ENCODE data around the gene NCKAP1. TPM values are rescaled to one million over a fixed set of nuclear protein-coding genes. Genes with fewer than 3 reads are reported as not detected.

NCKAP1 gene
- total and polyA plus RNA-seq, 2 experiments from 2014 or later: 81.7 to 90.4 TPM

GRCh38 chr2:182911813-182912517 lies 126.3 kb downstream of the NCKAP1 start:
- H3K27me3 ChIP-seq: no peaks in the 10 kb centered on the region
- H3K4me1 ChIP-seq (ENCODE audit: low read depth): peaks cover 27% of the 10 kb centered on the region
- no peak for TF ChIP-seq CTCF (IDR thresholded peaks at IDR 0.05; ENCODE audit: low read depth, low read length)
- H3K9me3 ChIP-seq (ENCODE audit: low read depth): no peaks in the 10 kb centered on the region
- DNase-seq (ENCODE audit: low read depth in 1 of 2, low spot score in 1 of 2): no peak
- peak overlapping the region; percentile 1 for H3K27ac ChIP-seq
- H3K4me3 ChIP-seq: no peak overlapping the region
- peaks cover 10% of the 10 kb centered on the region for H3K36me3 ChIP-seq

GRCh38 chr2:182910965-182911364 lies 127.3 kb downstream of the NCKAP1 start:
- peaks cover 25% of the 10 kb centered on the region for H3K4me1 ChIP-seq (ENCODE audit: low read depth)
- H3K27ac ChIP-seq: peak overlapping the region; percentile 17
- no peaks in the 10 kb centered on the region for H3K9me3 ChIP-seq (ENCODE audit: low read depth)
- no peak overlapping the region for H3K4me3 ChIP-seq
- no peak for DNase-seq (ENCODE audit: low read depth in 1 of 2, low spot score in 1 of 2)
- peaks cover 10% of the 10 kb centered on the region for H3K36me3 ChIP-seq
- H3K27me3 ChIP-seq: no peaks in the 10 kb centered on the region
- TF ChIP-seq CTCF (IDR thresholded peaks at IDR 0.05; ENCODE audit: low read depth, low read length): no peak

- DNase-seq (ENCODE audit: low read depth in 1 of 2, low spot score in 1 of 2): no peak
- Histone ChIP-seq H3K4me3 (no peak overlapping the region), H3K9me3 (ENCODE audit: low read depth) (no peaks in the 10 kb centered on the region), H3K27ac (peak overlapping the region; percentile 66), H3K27me3 (no peaks in the 10 kb centered on the region), H3K36me3 (peaks cover 4% of the 10 kb centered on the region), H3K4me1 (ENCODE audit: low read depth) (peaks cover 36% of the 10 kb centered on the region)
- TF ChIP-seq CTCF (IDR thresholded peaks at IDR 0.05; ENCODE audit: low read depth, low read length): no peak
Measured at GRCh38 chr2:182907081-182907830, 131.0 kb downstream of the NCKAP1 start.

- TF ChIP-seq CTCF (IDR thresholded peaks at IDR 0.05; ENCODE audit: low read depth, low read length): no peak
- H3K9me3 ChIP-seq (ENCODE audit: low read depth): no peaks in the 10 kb centered on the region
- DNase-seq (ENCODE audit: low read depth in 1 of 2, low spot score in 1 of 2): no peak
- H3K36me3 ChIP-seq: peaks cover 4% of the 10 kb centered on the region
- peaks cover 42% of the 10 kb centered on the region for H3K4me1 ChIP-seq (ENCODE audit: low read depth)
- no peaks in the 10 kb centered on the region for H3K27me3 ChIP-seq
- H3K4me3 ChIP-seq: no peak overlapping the region
- no peak overlapping the region for H3K27ac ChIP-seq
Measured at GRCh38 chr2:182906454-182906853, 131.8 kb downstream of the NCKAP1 start.

GRCh38 chr2:182904844-182905243 lies 133.4 kb downstream of the NCKAP1 start:
- Histone ChIP-seq H3K36me3 (peaks cover 4% of the 10 kb centered on the region), H3K4me3 (no peak overlapping the region), H3K4me1 (ENCODE audit: low read depth) (peaks cover 42% of the 10 kb centered on the region), H3K27me3 (no peaks in the 10 kb centered on the region), H3K27ac (peak overlapping the region; percentile 72), H3K9me3 (ENCODE audit: low read depth) (no peaks in the 10 kb centered on the region)
- no peak for TF ChIP-seq CTCF (IDR thresholded peaks at IDR 0.05; ENCODE audit: low read depth, low read length)
- DNase-seq (ENCODE audit: low read depth in 1 of 2, low spot score in 1 of 2): no peak

All from cardiac muscle cell (in vitro differentiated cells and primary cell).